Natural killer cell (primary cell): ENCODE data around the gene RBM33. TPM values are rescaled to one million over a fixed set of nuclear protein-coding genes. Genes with fewer than 3 reads are reported as not detected.

ENCODE experiments used
- ATAC-seq, 3 donors: fragments of 150-1000 bp in 2 of 3; fragments of 200-7000 bp in 1 of 3; cut with Tn5 transposase; 1 replicate in 1 of 3; 2 replicates in 2 of 3; pipeline ENCODE4 v1.10.0; 2021; ENCODE audit warnings: mild to moderate bottlenecking in 2 of 3, moderate library complexity in 2 of 3
- DNase-seq, 2 donors: peaks; one replicate each; pipeline versions ENCODE4 v3.0.0 to v3.0.0-alpha.2; 2013 to 2021; ENCODE audit warnings: mixed read lengths in 1 of 2
- H3K27ac ChIP-seq: one replicate; pipeline ENCODE4 v1.5.1; 2013; ENCODE audit warnings: mild to moderate bottlenecking, low read length
- H3K27me3 ChIP-seq: one replicate; pipeline ENCODE4 v1.6.1; 2013; ENCODE audit warnings: low read length; ENCODE audit not compliant: control insufficient read depth, insufficient read depth
- H3K36me3 ChIP-seq: one replicate; pipeline ENCODE4 v1.6.1; 2013; ENCODE audit warnings: low read length; ENCODE audit not compliant: control insufficient read depth, insufficient read depth
- H3K4me1 ChIP-seq: one replicate; pipeline ENCODE4 v1.6.1; 2013; ENCODE audit warnings: low read length; ENCODE audit not compliant: control insufficient read depth, insufficient read depth
- H3K4me3 ChIP-seq: one replicate; pipeline ENCODE4 v1.5.1; 2013; ENCODE audit warnings: low read length
- H3K9me3 ChIP-seq: one replicate; pipeline ENCODE4 v1.6.1; 2013; ENCODE audit warnings: low read length; ENCODE audit not compliant: control insufficient read depth, insufficient read depth
- H3K27ac Mint-ChIP-seq, 2 donors: one replicate each; pipeline ENCODE4 v1.8.0; 2022; ENCODE audit warnings: mild to moderate bottlenecking in 2 of 2, mixed read lengths in 2 of 2, moderate library complexity in 1 of 2
- H3K27me3 Mint-ChIP-seq, 2 donors: one replicate each; pipeline ENCODE4 v1.8.0; 2022; ENCODE audit warnings: low read depth in 2 of 2, mixed read lengths in 2 of 2
- H3K36me3 Mint-ChIP-seq: one replicate; pipeline ENCODE4 v1.8.0; 2022; ENCODE audit warnings: mixed read lengths
- H3K4me1 Mint-ChIP-seq, 2 donors: one replicate each; pipeline ENCODE4 v1.8.0; 2022; ENCODE audit warnings: mixed read lengths in 2 of 2
- H3K4me3 Mint-ChIP-seq: one replicate; pipeline ENCODE4 v1.8.0; 2022; ENCODE audit warnings: mild to moderate bottlenecking, moderate library complexity, mixed read lengths
- H3K9me3 Mint-ChIP-seq, 2 donors: one replicate each; pipeline ENCODE4 v1.8.0; 2022; ENCODE audit warnings: mixed read lengths in 2 of 2
- CTCF ChIP-seq: fragments of 200-600 bp; IDR thresholded peaks from one replicate; pipeline ENCODE4 v1.8.0; 2022; ENCODE audit warnings: antibody characterized with exemption
- WGBS: methylation state at CpG from one replicate; pipeline ENCODE4 v1.1.7; 2013; ENCODE audit warnings: missing lambda C conversion rate; ENCODE audit not compliant: insufficient coverage; 5-methylcytosine and 5-hydroxymethylcytosine counted together
- intact Hi-C: fragments of 100-400 bp; cut with micrococcal nuclease; formaldehyde crosslinking; loops from one replicate; pipeline ENCODE4 v1.14.2; 2022
- total RNA-seq, 4 donors: library from RNA; stranded (reverse); fragments of 120-200 nt in 1 of 4; gene quantifications; one replicate each; pipeline versions ENCODE4 v1.2.3 to v1.2.4, GENCODE V29; 2013 to 2022

The RBM33 gene
- total RNA-seq, 3 donors from 2014 or later (not counting 1 experiment from before 2014, with no cell fraction given), result 161 to 182 (median 182) TPM

- DNase-seq (no peak), ATAC-seq (no peak)
- Histone ChIP-seq H3K9me3 (no peaks in the 10 kb centered on the region), H3K36me3 (peaks cover 13% of the 10 kb centered on the region), H3K27me3 (no peaks in the 10 kb centered on the region), H3K4me3 (no peak overlapping the region), H3K27ac (no peak overlapping the region), H3K4me1 (peaks cover 33% of the 10 kb centered on the region)
- Mint-ChIP-seq H3K4me1 (peaks cover 51 to 64% of the 10 kb centered on the region in 2 donors), H3K27me3 (no peaks in the 10 kb centered on the region), H3K36me3 (no peaks in the 10 kb centered on the region), H3K27ac (no peak overlapping the region), H3K9me3 (no peaks in the 10 kb centered on the region), H3K4me3 (no peak overlapping the region)
- intact Hi-C loops, result loop anchor here (5.0 to 10.0 kb wide), 2 partner anchors 35 to 387 kb away; no protein-coding TSS in a partner anchor
- TF ChIP-seq CTCF, result no peak
- WGBS, result 95% methylated on average over 4 of the region's 4 CpGs
Observed at GRCh38 chr7:155762036-155762435, 117.6 kb downstream of the RBM33 start.

GRCh38 chr7:155762655-155763054 is 118.2 kb downstream of the RBM33 start:
- Mint-ChIP-seq H3K4me3 (peak overlapping the region; percentile 88), H3K9me3 (no peaks in the 10 kb centered on the region), H3K27me3 (no peaks in the 10 kb centered on the region), H3K4me1 (peaks cover 51 to 64% of the 10 kb centered on the region in 2 donors), H3K36me3 (no peaks in the 10 kb centered on the region), H3K27ac (peak overlapping the region; percentile 93 to 97)
- Histone ChIP-seq H3K27me3 (no peaks in the 10 kb centered on the region), H3K9me3 (no peaks in the 10 kb centered on the region), H3K27ac (no peak overlapping the region), H3K4me3 (no peak overlapping the region), H3K36me3 (peaks cover 20% of the 10 kb centered on the region), H3K4me1 (peaks cover 33% of the 10 kb centered on the region)
- no peak for TF ChIP-seq CTCF
- 92% methylated on average over 10 of the region's 10 CpGs for WGBS
- intact Hi-C loops, result loop anchor here (5.0 to 10.0 kb wide), 2 partner anchors 35 to 388 kb away; no protein-coding TSS in a partner anchor
- DNase-seq, result no peak
- no peak for ATAC-seq

- intact Hi-C loops, result loop anchor here (5.0 to 10.0 kb wide), 2 partner anchors 36 to 388 kb away; no protein-coding TSS in a partner anchor
- H3K4me3 ChIP-seq, result no peak overlapping the region
- WGBS, result 92% methylated on average over 10 of the region's 10 CpGs
- H3K4me3 Mint-ChIP-seq, result peak overlapping the region; percentile 88
- H3K27me3 Mint-ChIP-seq, result no peaks in the 10 kb centered on the region
- peaks cover 33% of the 10 kb centered on the region for H3K4me1 ChIP-seq
- no peak for DNase-seq
- peaks cover 53 to 65% of the 10 kb centered on the region in 2 donors for H3K4me1 Mint-ChIP-seq
- H3K9me3 Mint-ChIP-seq, result no peaks in the 10 kb centered on the region
- H3K36me3 ChIP-seq, result peaks cover 24% of the 10 kb centered on the region
- H3K9me3 ChIP-seq, result no peaks in the 10 kb centered on the region
- no peaks in the 10 kb centered on the region for H3K36me3 Mint-ChIP-seq
- TF ChIP-seq CTCF, result no peak
- ATAC-seq, result no peak
- H3K27ac Mint-ChIP-seq, result peak overlapping the region; percentile 93 to 97
- H3K27me3 ChIP-seq, result no peaks in the 10 kb centered on the region
- H3K27ac ChIP-seq, result peak overlapping the region; percentile 68
Observed at GRCh38 chr7:155763122-155763521, 118.7 kb downstream of the RBM33 start.
